Smooth muscle cell (in vitro differentiated cells): ENCODE measurements around the gene PCDH15. TPM values are rescaled to one million over a fixed set of nuclear protein-coding genes. Genes with fewer than 3 reads are reported as not detected.

Experiments used
- DNase-seq: peaks from one replicate; lab custom pipeline; 2025; ENCODE audit not compliant: unreplicated experiment; lab: John Stamatoyannopoulos, UW
- H2AFZ ChIP-seq: fragments of 200-600 bp; sonication (generic); 2 replicates; pipeline ENCODE4 v1.6.0; 2016; ENCODE audit warnings: antibody characterized with exemption, low read depth, mild to moderate bottlenecking
- H3F3A ChIP-seq: fragments of 200-600 bp; sonication (generic); 2 replicates; pipeline ENCODE4 v1.6.0; 2017; ENCODE audit warnings: antibody characterized with exemption, low read depth
- H3K27ac ChIP-seq: fragments of 200-600 bp; sonication (generic); 2 replicates; pipeline ENCODE4 v1.5.1; 2016; ENCODE audit warnings: low read depth, mild to moderate bottlenecking
- H3K27me3 ChIP-seq: fragments of 200-600 bp; sonication (generic); 2 replicates; pipeline ENCODE4 v1.6.1; 2016; ENCODE audit warnings: low read depth, mild to moderate bottlenecking
- H3K36me3 ChIP-seq: fragments of 200-600 bp; sonication (generic); 2 replicates; pipeline ENCODE4 v1.5.1; 2016; ENCODE audit warnings: low read depth
- H3K4me1 ChIP-seq: fragments of 200-600 bp; sonication (generic); 2 replicates; pipeline ENCODE4 v1.5.1; 2016; ENCODE audit warnings: low read depth
- H3K4me2 ChIP-seq: fragments of 200-600 bp; sonication (generic); 2 replicates; pipeline ENCODE4 v1.6.0; 2016; ENCODE audit warnings: mild to moderate bottlenecking
- H3K4me3 ChIP-seq: fragments of 200-600 bp; sonication (generic); 2 replicates; pipeline ENCODE4 v1.5.1; 2016; ENCODE audit warnings: mild to moderate bottlenecking
- H3K79me2 ChIP-seq: fragments of 200-600 bp; sonication (generic); 2 replicates; pipeline ENCODE4 v1.6.0; 2016; ENCODE audit warnings: low read depth, mild to moderate bottlenecking
- H3K9ac ChIP-seq: fragments of 200-600 bp; sonication (generic); 2 replicates; pipeline ENCODE4 v1.6.0; 2016; ENCODE audit warnings: low read depth
- H3K9me3 ChIP-seq: fragments of 200-600 bp; sonication (generic); replicated peaks from 2 replicates; pipeline ENCODE4 v1.5.1; 2016; ENCODE audit warnings: low read depth
- H4K20me1 ChIP-seq: fragments of 200-600 bp; sonication (generic); 2 replicates; pipeline ENCODE4 v1.6.0; 2016; ENCODE audit warnings: low read depth
- WGBS: methylation state at CpG from one replicate; pipeline ENCODE4 v1.1.7; 2016; ENCODE audit warnings: low lambda C conversion rate; 5-methylcytosine and 5-hydroxymethylcytosine counted together
- polyA plus RNA-seq: library from polyadenylated mRNA; unstranded; fragments of >200 nt; fragmentation: Nextera tagmentation; extraction: Ambion mirVana; gene quantifications from 2 replicates; pipeline ENCODE4 v1.2.1, GENCODE V29; 2016
- total RNA-seq: library from RNA; depleted of rRNA; stranded (reverse); fragments of >200 nt; gene quantifications from 2 replicates; pipeline ENCODE4 v1.2.3, GENCODE V29; 2014
- TF ChIP-seq, protein P1 (sequence below): fragments of 200-600 bp; sonication (generic); IDR thresholded peaks from 2 replicates; pipeline ENCODE4 v1.5.1; 2017; ENCODE audit warnings: borderline replicate concordance, mild to moderate bottlenecking, antibody characterized with exemption; ENCODE audit not compliant: insufficient read depth, poor library complexity, severe bottlenecking

PCDH15 gene
- total and polyA plus RNA-seq, 2 experiments from 2014 or later, result not detected

GRCh38 chr10:53864846-53865245 lies 936.2 kb downstream of the PCDH15 start:
- DNase-seq, result no peak
- H3K4me3 ChIP-seq, result no peak overlapping the region
- 98% methylated on average over 4 of the region's 4 CpGs for WGBS
- no peak overlapping the region for H3K4me2 ChIP-seq
- H3K9me3 ChIP-seq, result no peaks in the 10 kb centered on the region
- no peaks in the 10 kb centered on the region for H3F3A ChIP-seq
- no peak overlapping the region for H3K27ac ChIP-seq
- H4K20me1 ChIP-seq, result no peaks in the 10 kb centered on the region
- no peaks in the 10 kb centered on the region for H3K27me3 ChIP-seq
- TF ChIP-seq, protein P1, sequence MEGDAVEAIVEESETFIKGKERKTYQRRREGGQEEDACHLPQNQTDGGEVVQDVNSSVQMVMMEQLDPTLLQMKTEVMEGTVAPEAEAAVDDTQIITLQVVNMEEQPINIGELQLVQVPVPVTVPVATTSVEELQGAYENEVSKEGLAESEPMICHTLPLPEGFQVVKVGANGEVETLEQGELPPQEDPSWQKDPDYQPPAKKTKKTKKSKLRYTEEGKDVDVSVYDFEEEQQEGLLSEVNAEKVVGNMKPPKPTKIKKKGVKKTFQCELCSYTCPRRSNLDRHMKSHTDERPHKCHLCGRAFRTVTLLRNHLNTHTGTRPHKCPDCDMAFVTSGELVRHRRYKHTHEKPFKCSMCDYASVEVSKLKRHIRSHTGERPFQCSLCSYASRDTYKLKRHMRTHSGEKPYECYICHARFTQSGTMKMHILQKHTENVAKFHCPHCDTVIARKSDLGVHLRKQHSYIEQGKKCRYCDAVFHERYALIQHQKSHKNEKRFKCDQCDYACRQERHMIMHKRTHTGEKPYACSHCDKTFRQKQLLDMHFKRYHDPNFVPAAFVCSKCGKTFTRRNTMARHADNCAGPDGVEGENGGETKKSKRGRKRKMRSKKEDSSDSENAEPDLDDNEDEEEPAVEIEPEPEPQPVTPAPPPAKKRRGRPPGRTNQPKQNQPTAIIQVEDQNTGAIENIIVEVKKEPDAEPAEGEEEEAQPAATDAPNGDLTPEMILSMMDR, result no peak
- no peak overlapping the region for H3K9ac ChIP-seq
- no peaks in the 10 kb centered on the region for H3K79me2 ChIP-seq
- no peak overlapping the region for H2AFZ ChIP-seq
- no peaks in the 10 kb centered on the region for H3K4me1 ChIP-seq
- no peaks in the 10 kb centered on the region for H3K36me3 ChIP-seq

- Histone ChIP-seq H3F3A (no peaks in the 10 kb centered on the region), H3K27me3 (no peaks in the 10 kb centered on the region), H3K4me2 (no peak overlapping the region), H3K27ac (no peak overlapping the region), H3K4me3 (no peak overlapping the region), H3K36me3 (no peaks in the 10 kb centered on the region), H3K9ac (no peak overlapping the region), H3K9me3 (no peaks in the 10 kb centered on the region), H3K79me2 (no peaks in the 10 kb centered on the region), H4K20me1 (no peaks in the 10 kb centered on the region), H3K4me1 (no peaks in the 10 kb centered on the region), H2AFZ (no peak overlapping the region)
- TF ChIP-seq, protein P1, result no peak
- DNase-seq, result no peak
- 89% methylated on average over 4 of the region's 4 CpGs for WGBS
Measured at GRCh38 chr10:53852450-53853175, 948.4 kb downstream of the PCDH15 start.

GRCh38 chr10:53846809-53847208 lies 954.2 kb downstream of the PCDH15 start:
- TF ChIP-seq, protein P1, result peak; percentile 20
- no peaks in the 10 kb centered on the region for H3K36me3 ChIP-seq
- 82% methylated on average over 2 of the region's 2 CpGs for WGBS
- H3K4me1 ChIP-seq, result no peaks in the 10 kb centered on the region
- DNase-seq, result no peak
- H2AFZ ChIP-seq, result no peak overlapping the region
- no peaks in the 10 kb centered on the region for H3K79me2 ChIP-seq
- H3K9me3 ChIP-seq, result no peaks in the 10 kb centered on the region
- H3F3A ChIP-seq, result no peaks in the 10 kb centered on the region
- no peak overlapping the region for H3K4me3 ChIP-seq
- no peak overlapping the region for H3K4me2 ChIP-seq
- no peak overlapping the region for H3K27ac ChIP-seq
- H3K27me3 ChIP-seq, result no peaks in the 10 kb centered on the region
- H3K9ac ChIP-seq, result no peak overlapping the region
- no peaks in the 10 kb centered on the region for H4K20me1 ChIP-seq
